Sciatic nerve (tissue), 2 donors: Measurements from ENCODE around the gene FAM161A. TPM values are rescaled to one million over a fixed set of nuclear protein-coding genes. Genes with fewer than 3 reads are reported as not detected.
"Not testable (repeated sequence)": the region's sequence is repeated elsewhere in the genome, so short reads cannot be mapped to it uniquely, and the experiment has no call there.

ENCODE experiments used
- ATAC-seq: fragments of 200-7000 bp; cut with Tn5 transposase; one replicate; pipeline ENCODE4 v1.9.1; 2020; ENCODE audit warnings: mild to moderate bottlenecking, moderate library complexity
- DNase-seq: peaks from one replicate; pipeline ENCODE4 v3.0.0-alpha.2; 2020; ENCODE audit warnings: low spot score
- intact Hi-C: fragments of 100-400 bp; cut with DNase I; formaldehyde crosslinking; loops from one replicate; pipeline ENCODE4 v1.14.2; 2022
- total RNA-seq: library from RNA; stranded (reverse); fragmentation: NEBNext Ultra II Directional; extraction: Animal tissue kit (Norgen Biotek cat#: 25700); gene quantifications from one replicate; pipeline ENCODE4 v1.2.1, GENCODE V29; 2021
- donor health status: DM: no; HTN: no; CAD: no.
- donor health status: DM: no; HTN: no; CAD: no.

FAM161A gene
- total RNA-seq, 1 donor from 2014 or later, result 5.9 TPM

DNA sequence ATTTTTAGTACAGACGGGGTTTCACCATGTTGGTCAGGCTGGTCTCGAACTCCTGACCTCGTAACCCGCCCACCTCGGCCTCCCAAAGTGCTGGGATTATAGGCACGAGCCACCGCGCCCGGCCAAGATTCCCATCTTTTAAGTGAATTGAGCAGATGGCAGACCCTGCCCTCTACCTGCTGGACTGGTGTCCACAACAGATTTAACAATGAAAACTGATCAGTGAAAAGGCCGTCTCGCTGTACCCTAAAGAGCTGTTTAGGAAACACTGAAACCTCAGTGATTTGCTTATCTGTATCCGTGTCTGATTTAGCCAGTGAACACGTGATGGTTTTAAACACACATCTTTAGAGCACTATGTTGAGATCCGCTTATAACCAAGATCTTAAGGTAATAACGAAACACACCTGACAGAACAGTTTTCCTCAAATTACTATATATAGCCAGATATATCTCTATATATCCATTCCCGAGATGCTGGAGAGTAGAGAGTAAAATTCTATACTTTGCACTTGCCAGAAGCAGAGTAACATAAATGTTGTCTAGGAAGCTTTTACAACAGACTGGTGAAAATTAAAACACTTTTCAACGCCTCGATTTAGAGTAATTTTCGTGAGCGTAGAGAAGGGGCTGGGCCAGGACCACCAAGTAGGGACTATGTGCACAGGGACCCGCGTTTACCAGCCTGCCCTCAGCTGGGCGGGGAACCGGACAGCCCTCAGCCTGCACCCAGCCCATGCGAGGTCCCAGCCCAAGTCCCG lies 594 bp downstream of the FAM161A start:
- intact Hi-C loops, result no loop called here
- peak; percentile 88 for ATAC-seq
- DNase-seq, result no peak

DNA sequence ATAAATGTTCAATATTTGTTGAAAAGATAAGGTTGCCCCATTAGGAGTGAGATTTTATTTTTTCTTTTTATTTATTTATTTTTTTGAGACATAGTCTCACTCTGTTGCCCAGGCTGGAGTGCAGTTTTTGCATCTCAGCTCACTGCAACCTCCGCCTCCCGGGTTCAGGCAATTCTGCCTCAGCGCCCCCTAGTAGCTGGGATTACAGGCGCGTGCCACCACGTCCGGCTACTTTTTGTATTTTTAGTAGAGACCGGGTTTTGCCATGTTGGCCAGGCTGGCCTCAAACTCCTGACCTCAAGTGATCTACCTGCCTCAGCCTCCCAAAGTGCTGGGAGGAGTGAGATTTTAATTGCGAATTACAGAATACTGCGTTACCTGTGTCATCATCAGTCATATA lies 2.6 kb downstream of the FAM161A start:
- intact Hi-C loops, DNase-seq, ATAC-seq: not testable (repeated sequence)

DNA sequence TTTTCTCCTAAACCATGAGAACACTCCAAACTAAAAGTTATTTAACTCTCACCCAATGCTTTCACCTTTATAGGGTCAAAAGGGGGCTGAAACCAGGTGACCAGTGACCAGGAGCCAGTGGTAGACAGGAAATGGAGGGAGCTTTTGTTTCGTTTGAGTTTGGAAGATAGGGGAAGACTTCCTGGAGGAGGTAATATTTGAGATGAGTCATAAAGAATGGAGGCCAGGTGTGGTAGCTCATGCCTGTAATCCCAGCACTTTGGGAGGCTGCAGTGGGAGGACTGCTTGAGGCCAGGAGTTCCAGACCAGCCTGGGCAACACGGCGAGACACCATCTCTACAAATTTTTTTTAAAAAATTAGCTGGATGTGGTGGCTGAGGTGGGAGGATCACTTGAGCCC lies 8.5 kb downstream of the FAM161A start:
- intact Hi-C loops, result no loop called here
- ATAC-seq (no peak), DNase-seq (no peak)

DNA sequence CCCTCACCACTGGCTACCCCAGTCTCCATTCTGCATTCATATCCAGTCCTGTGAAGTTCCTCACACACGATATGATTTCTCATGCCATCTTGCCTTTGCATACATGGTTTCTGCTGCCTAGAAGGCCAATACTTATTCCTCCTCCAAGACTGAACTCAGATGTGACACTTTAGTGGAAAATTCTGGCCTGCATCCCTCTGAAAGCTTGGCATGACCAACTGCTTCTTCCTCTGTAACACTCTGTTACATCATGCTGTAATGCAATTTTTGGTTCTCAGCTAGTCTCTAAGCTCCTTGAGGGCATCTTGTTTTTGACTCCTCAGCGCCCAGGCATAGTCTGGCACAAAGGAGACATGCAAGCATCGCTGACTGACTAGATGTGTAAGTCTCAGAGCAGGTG lies 12.6 kb downstream of the FAM161A start:
- intact Hi-C loops, result no loop called here
- DNase-seq (no peak), ATAC-seq (no peak)

DNA sequence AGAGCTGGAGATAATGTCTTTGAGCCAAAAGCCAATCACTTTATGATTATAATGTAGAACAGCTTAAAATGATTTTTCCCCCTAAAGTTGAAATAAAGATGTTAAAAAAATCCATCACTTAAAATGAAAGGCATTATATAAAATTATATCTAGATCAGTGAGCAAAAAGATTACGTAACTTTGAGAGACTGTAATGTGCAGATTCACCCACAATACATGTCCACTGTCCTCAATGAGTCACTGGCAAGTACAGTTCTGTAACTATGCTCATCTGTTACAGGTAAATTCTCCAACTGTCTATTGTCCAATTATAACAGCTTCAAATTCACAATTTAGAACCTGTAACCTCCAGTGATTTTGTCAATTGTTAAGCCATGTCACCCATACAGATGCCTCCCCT lies 19.0 kb downstream of the FAM161A start:
- no peak for ATAC-seq
- intact Hi-C loops, result no loop called here
- no peak for DNase-seq

DNA sequence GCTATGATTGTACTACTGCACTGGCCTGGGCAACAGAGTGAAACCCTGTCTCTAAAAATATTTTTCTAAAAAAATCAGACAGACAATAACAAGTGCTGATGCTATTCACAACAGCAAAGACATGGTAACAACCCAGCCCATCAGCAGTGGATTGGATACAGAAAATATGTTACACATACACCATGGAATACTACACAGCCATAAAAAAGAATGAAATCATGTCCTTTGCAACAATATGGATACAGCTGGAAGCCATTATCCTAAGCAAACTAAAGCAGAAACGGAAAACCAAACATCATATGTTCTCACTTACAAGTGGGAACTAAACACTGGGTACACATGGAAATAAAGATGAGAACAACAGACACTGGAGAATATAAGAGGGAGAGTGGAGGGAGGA lies 19.9 kb downstream of the FAM161A start:
- no peak for DNase-seq
- intact Hi-C loops, result no loop called here
- no peak for ATAC-seq

DNA sequence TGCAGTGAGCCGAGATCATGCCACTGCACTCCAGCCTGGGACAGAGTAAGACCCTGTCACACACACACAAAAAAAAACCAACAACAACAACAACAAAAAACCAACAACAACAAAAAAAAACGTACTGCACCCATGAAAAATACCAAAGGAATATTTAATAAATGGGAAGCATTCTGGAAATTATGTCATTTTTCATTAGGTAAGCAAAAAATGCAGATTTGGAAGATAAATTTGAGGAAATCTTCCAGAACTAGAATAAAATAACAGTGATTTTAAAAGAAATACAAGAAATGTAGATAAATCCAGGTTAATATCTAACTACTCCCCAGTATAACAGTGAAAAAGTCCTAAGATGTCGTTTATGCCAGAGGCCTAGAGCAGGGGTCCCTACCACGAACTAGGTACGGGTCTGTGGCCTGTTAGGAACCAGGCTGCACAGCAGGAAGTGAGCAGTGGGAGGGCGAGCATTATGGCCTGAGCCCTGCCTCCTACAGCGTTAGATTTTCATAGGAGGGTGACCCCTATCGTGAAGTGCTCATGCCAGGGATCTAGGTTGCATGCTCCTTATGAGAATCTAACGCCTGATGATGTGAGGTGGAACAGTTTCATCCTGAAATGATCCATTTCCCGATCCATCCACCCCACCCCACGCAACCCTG lies 21.5 kb downstream of the FAM161A start:
- DNase-seq (no peak), ATAC-seq (no peak)
- intact Hi-C loops, result no loop called here

DNA sequence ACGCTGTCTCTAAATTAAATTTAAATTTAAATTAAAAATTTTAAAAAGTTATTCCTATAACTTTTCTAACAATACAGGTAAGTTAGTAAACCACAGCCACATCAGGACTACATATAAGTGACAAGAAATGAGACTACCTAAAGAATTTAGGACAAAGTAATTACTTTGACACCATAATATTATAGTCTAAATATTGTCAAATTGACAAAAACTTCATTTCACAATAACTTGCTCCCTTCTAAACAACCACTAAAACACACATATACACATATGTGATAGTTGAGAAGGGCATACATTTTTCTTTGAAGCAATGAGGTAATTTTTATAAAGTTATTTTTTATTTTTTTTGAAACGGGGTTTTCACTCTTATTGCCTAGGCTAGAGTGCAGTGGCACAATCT lies 31.6 kb downstream of the FAM161A start:
- ATAC-seq, result no peak
- no peak for DNase-seq
- intact Hi-C loops, result no loop called here

DNA sequence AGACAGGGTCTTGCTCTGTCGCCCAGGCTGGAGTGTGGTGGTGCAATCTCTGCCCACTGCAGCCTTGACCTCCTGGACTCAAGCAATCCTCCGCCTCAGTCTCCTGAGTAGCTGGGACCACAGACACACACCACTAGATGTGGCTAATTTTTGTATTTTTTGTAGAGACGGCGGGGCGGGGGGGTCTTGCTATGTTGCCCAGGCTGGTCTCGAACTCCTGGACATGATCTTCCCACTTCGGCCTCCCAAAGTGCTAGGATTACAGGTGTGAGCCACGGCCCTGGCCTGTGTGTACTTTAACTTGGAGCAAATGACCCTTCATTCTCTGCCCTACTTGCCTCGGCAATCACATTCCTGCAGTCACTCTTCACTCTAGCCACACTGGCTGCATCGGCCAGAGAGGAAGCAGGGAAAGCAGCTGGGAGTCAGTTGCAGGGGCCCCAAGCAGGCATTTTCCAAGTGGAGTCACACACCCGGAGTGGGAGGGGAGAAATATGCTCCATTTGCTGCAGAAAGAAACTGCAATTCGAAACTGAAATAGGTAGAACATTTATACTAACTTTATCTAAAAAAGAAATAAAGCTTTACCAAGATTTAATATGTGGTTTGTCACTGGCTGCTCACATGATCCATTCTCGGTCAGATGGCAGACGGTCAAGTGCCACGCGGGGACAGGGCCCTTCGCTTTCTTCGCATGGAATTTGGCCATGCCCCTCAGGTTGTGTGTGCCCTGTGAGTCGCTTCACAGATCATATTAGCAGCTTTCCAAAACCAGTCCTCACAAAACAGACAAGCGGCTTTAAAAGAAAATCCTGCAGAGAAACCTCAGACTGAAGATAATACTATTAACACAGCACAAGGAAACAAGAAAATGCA lies 37.1 kb downstream of the FAM161A start:
- no peak for DNase-seq
- no peak for ATAC-seq
- intact Hi-C loops, result no loop called here

DNA sequence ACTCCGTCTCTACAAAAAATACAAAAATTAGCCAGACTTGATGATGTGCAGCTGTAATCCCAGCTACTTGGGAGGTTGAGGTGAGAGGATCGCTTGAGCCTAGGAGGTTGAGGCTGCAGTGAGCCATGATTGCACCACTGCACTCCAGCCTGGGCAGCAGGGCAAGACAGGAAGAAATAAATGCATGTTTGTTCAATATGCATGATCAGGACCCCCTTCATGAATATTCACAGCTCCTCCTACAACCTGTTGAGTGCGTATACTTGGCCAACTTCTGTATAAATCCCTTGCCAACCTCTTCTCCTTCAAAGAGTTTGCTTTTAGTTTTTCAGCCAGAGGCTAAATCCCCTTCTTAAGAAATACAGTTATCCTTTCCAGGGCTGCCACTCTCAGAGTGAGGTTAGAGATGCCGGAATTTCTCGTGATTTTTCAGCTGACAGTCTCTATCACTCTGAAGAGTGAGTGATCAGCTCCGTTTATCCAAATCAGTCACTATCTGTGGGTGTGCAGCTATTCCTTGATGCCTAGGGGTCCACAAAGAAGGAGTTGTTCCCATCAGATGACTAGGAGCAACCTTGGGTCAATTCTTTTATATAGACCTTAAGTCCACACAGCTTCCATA lies 39.2 kb downstream of the FAM161A start:
- no peak for DNase-seq
- ATAC-seq, result no peak
- intact Hi-C loops, result no loop called here

DNA sequence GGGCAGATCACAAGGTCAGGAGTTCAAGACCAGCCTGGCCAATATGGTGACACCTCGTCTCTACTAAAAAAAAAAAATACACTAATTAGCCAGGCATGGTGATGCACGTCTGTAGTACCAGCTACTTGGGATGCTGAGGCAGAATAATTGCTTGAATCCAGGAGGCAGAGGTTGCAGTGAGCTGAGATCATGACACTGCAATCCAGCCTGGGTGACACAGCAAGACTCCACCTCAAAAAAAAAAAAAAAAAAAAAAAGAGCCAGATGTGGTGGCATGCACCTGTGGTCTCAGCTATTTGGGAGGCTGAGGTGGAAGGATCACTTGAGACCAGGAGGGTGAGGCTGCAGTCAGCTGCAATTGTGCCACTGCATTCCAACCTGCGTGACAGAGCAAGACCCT lies 40.5 kb downstream of the FAM161A start:
- intact Hi-C loops, ATAC-seq: not testable (repeated sequence)

DNA sequence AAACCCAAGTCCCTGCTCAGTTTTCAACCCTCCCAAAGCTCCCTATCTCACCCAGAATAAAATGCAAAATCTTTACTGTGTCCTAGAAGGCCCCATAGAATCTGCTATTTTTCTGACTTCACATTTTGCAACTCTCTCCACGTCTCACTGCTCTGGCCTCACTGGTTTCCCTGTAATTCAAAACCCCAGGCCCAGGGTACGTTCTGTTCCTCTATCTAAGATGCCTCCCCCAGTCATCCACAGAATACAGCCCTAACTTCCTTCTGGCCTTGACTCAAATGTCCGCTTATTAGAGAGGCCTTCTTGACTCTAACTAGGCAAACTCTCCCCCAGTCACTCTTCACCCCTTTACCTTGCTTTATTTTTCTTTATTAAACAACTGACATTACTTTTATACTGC lies 42.0 kb downstream of the FAM161A start:
- no peak for ATAC-seq
- no peak for DNase-seq
- intact Hi-C loops, result no loop called here

More for the DNA sequence above, 40.5 kb downstream of the FAM161A start:
- not testable (repeated sequence) for DNase-seq

DNA sequence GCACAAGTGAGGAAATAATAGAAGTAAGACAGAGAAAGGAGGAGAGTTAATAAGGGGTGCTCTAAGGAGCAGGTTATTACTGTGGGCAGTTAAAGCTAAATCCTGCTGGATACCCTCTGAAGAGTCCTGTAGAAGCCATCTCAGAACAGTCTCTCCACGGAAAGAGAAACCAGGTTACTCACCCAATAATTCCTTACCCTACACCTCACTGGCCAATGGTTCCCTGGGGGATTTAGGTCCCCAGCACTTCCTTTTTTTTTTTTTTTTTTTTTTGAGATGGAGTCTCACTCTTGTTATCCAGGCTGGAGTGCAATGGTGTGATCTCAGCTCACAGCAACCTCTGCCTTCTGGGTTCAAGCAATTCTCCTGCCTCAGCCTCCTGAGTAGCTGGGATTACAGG lies 43.7 kb downstream of the FAM161A start:
- intact Hi-C loops, ATAC-seq, DNase-seq: not testable (repeated sequence)

DNA sequence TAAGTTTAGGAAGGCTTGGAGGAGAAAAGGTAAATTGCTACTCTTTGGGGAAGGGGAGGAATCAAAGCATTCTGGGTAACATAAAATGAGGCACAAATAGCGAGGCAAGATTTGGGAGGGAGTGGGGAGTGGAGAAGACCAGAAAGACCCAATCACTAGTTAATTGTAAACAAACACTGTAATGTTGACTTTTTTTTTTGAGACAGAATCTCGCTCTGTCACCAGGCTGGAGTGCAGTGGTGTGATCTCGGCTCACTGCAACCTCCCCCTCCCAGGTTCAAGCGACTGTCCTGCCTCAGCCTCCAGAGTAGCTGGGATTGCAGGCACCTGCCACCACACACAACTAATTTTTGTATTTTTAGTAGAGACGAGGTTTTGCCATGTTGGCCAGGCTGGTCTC lies 45.2 kb downstream of the FAM161A start:
- intact Hi-C loops, ATAC-seq, DNase-seq: not testable (repeated sequence)

DNA sequence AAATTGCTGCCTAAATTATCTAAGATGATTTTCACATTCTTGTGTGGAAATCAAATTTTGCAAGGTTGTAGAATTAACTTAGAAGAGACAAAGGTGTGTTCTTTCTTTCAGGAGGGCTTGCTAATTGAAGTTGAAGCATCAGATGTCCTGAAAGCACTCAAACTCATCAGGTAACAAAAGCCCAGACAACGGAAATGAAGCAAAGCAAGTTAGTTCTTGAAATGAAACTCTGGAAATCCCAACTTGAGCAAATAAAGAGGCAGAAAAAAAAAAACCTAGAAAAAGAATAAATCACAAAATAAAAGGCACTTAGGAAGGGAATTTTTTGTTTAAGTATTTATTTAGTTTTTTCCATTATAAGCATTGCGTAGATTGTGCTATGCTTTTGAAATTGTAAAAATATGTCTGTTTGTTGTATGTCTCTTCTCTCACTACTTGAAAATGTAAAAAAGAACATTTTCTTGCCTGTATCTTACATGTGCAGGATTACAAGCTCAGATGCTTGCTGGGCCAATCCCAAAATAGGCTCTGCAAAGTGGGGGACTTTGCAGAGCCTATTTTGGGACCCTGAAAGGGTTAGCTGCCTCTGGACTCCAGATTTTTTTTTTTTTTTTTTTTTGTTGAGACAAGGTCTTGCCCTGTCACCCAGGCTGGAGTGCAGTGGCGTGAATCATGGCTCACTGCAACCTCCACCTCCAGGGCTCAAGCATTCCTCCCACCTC lies 46.7 kb downstream of the FAM161A start:
- no peak for ATAC-seq
- intact Hi-C loops, result no loop called here
- DNase-seq, result no peak

DNA sequence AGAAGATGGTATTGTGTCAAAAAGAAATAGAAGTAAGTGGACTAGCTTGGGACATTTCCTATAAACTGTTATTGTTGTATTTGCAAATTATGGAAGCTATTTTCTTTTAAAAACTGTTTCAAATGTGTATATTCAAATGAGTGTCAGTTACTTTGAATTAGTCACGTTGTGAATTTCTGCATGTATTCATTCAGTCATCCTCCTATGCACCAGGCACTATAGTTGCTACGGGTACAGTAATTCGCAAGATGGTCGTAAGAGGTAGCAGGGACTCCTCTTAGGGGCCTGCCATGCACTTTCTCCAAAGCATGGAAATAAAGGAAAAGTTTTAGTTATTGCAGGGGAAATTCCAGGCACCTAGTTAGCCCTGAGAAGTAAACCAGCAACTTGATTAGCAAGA lies 51.3 kb downstream of the FAM161A start:
- ATAC-seq (no peak), DNase-seq (no peak)
- intact Hi-C loops, result no loop called here

DNA sequence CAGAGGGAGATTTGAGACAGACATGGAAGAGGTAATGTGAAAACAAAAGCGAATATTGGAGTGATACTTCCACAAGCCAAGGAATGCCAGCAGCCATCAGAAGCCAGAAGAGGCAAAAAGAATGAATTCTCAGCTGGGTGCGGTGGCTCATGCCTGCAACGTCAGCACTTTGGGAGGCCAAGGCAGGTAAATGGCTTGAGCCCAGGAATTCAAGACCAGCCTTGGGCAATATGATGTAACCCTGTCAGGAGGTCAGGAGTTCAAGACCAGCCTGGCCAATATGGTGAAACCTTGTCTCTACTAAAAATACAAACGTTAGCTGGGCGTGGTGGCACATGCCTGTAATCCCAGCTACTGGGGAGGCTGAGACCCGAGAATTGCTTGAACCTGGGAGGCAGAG lies 54.8 kb downstream of the FAM161A start:
- intact Hi-C loops, result no loop called here
- DNase-seq (no peak), ATAC-seq (no peak)

DNA sequence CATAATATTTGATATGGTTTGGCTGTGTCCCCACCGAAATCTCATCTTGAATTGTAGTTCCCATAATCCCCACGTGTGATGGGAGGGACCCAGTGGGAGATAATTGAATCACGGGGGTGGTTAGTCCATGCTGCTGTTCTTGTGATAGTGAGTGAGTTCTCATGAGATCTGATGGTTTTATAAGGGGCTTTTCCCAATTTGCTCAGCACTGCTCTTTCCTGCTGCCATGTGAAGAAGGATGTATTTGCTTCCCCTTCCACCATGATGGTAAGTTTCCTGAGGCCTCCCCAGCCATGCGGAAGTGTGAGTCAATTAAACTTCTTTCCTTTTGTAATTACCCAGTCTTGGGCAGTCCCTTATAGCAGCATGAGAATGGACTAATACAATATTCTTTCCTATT lies 56.4 kb downstream of the FAM161A start:
- ATAC-seq, intact Hi-C loops, DNase-seq: not testable (repeated sequence)

DNA sequence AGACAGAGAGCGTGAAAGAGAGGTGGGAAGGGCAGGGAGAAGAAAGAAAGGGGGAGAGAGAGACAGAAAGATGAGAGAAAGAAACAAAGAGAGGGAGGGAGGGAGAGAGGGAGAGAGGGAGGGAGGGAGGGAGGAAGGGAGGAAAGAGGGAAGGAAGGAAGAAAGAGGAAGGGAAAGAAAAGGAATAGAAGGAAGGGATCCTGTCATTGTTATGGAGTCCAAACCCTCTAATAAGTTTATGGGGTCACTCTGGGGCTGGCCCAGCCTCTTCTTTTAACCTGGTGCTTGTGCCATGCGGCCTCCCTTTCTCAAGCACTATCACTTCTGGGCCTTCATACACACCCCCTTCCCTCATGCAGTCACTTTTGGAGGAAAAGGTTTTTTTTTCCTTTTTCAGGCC lies 58.5 kb downstream of the FAM161A start:
- intact Hi-C loops, result no loop called here
- DNase-seq (no peak), ATAC-seq (no peak)
